GM23338 (cell line): Measurements from ENCODE around the gene TMEM92. TPM values are rescaled to one million over a fixed set of nuclear protein-coding genes. Genes with fewer than 3 reads are reported as not detected.

ENCODE experiments used
- ATAC-seq: fragments of 200-7000 bp; cut with Tn5 transposase; 3 replicates; pipeline ENCODE4 v1.9.1; 2020
- DNase-seq: peaks from one replicate; pipeline ENCODE4 v3.0.0-alpha.2; 2015; ENCODE audit warnings: low spot score
- H2AFZ ChIP-seq: fragments of 200-600 bp; sonication (generic); 2 replicates; pipeline ENCODE4 v1.8.0; 2016; ENCODE audit warnings: antibody characterized with exemption, mild to moderate bottlenecking, moderate library complexity
- H3F3A ChIP-seq: fragments of 200-600 bp; sonication (generic); replicated peaks from 2 replicates; pipeline ENCODE4 v1.8.0; 2017; ENCODE audit warnings: antibody characterized with exemption, mixed run types, low read depth
- H3K27ac ChIP-seq: fragments of 200-600 bp; sonication (generic); 2 replicates; pipeline ENCODE4 v1.6.1; 2016; ENCODE audit warnings: low read depth
- H3K27me3 ChIP-seq: fragments of 200-600 bp; sonication (generic); 2 replicates; pipeline ENCODE4 v1.8.0; 2016; ENCODE audit warnings: mild to moderate bottlenecking, mixed run types, moderate library complexity; ENCODE audit not compliant: insufficient read depth
- H3K36me3 ChIP-seq: fragments of 200-600 bp; sonication (generic); 2 replicates; pipeline ENCODE4 v1.8.0; 2016; ENCODE audit warnings: mild to moderate bottlenecking; ENCODE audit not compliant: insufficient read depth
- H3K4me1 ChIP-seq: fragments of 200-600 bp; sonication (generic); 2 replicates; pipeline ENCODE4 v1.8.0; 2016; ENCODE audit warnings: mild to moderate bottlenecking, moderate library complexity; ENCODE audit not compliant: insufficient read depth
- H3K4me2 ChIP-seq: fragments of 200-600 bp; sonication (generic); 2 replicates; pipeline ENCODE4 v1.7.1; 2017; ENCODE audit warnings: mixed run types
- H3K4me3 ChIP-seq: fragments of 200-600 bp; sonication (generic); 2 replicates; pipeline ENCODE4 v1.6.1; 2016; ENCODE audit warnings: mixed run types
- H3K79me2 ChIP-seq: fragments of 200-600 bp; sonication (generic); replicated peaks from 2 replicates; pipeline ENCODE4 v1.8.0; 2017; ENCODE audit warnings: mild to moderate bottlenecking; ENCODE audit not compliant: insufficient read depth
- H3K9me2 ChIP-seq: fragments of 200-600 bp; sonication (generic); 2 replicates; pipeline ENCODE4 v1.8.0; 2017; ENCODE audit not compliant: insufficient read depth
- H4K20me1 ChIP-seq: fragments of 200-600 bp; sonication (generic); replicated peaks from 2 replicates; pipeline ENCODE4 v1.8.0; 2017; ENCODE audit warnings: mild to moderate bottlenecking; ENCODE audit not compliant: insufficient read depth
- H3K27ac Mint-ChIP-seq: 2 replicates; pipeline ENCODE4 v1.8.0; 2020; ENCODE audit warnings: inconsistent platforms, mild to moderate bottlenecking, moderate library complexity, mixed read lengths
- H3K27me3 Mint-ChIP-seq: 3 replicates; pipeline ENCODE4 v1.8.0; 2022; ENCODE audit warnings: low read depth, mild to moderate bottlenecking, moderate library complexity, mixed read lengths, inconsistent platforms; ENCODE audit not compliant: insufficient read depth, poor library complexity
- H3K36me3 Mint-ChIP-seq: 3 replicates; pipeline ENCODE4 v1.8.0; 2021; ENCODE audit warnings: low read depth, mild to moderate bottlenecking, inconsistent platforms, moderate library complexity, mixed read lengths
- H3K4me1 Mint-ChIP-seq: 3 replicates; pipeline ENCODE4 v1.8.0; 2020; ENCODE audit warnings: mild to moderate bottlenecking, inconsistent platforms, mixed read lengths
- H3K4me3 Mint-ChIP-seq: 3 replicates; pipeline ENCODE4 v1.8.0; 2021; ENCODE audit warnings: moderate library complexity, mild to moderate bottlenecking, inconsistent platforms, mixed read lengths
- H3K9me3 Mint-ChIP-seq: 3 replicates; pipeline ENCODE4 v1.8.0; 2020; ENCODE audit warnings: moderate library complexity, mild to moderate bottlenecking, inconsistent platforms, mixed read lengths
- CREB1 ChIP-seq: fragments of 250-450 bp; sonication (Bioruptor Pico); IDR thresholded peaks from 2 replicates; pipeline ENCODE4 v1.5.0; 2020; ENCODE audit warnings: low read depth, mild to moderate bottlenecking, moderate library complexity
- CTCF ChIP-seq, 2 experiments: fragments of 200-600 bp in 1 of 2; sonication (generic) in 1 of 2; conservative IDR thresholded peaks; 2 replicates each; pipeline versions ENCODE4 v1.5.1 to v1.6.1; 2016 to 2017; ENCODE audit warnings: antibody characterized with exemption in 2 of 2, low read depth in 2 of 2, mild to moderate bottlenecking in 2 of 2, moderate library complexity in 1 of 2
- EZH2 ChIP-seq: fragments of 200-600 bp; sonication (generic); IDR thresholded peaks from one replicate; pipeline ENCODE4 v1.8.0; 2017; ENCODE audit warnings: antibody characterized with exemption, mild to moderate bottlenecking, low read depth; ENCODE audit not compliant: unreplicated experiment
- EZH2phosphoT487 ChIP-seq: fragments of 200-600 bp; sonication (generic); IDR thresholded peaks from one replicate; pipeline ENCODE4 v1.8.1; 2018; ENCODE audit warnings: antibody characterized with exemption; ENCODE audit not compliant: unreplicated experiment
- JUNB ChIP-seq: IDR thresholded peaks from one replicate; pipeline ENCODE4 v1.6.1; 2016; ENCODE audit warnings: antibody characterized with exemption; ENCODE audit not compliant: unreplicated experiment
- NANOG ChIP-seq: IDR thresholded peaks from 2 replicates; pipeline ENCODE4 v1.6.1; 2016; ENCODE audit warnings: antibody characterized with exemption, borderline replicate concordance
- POLR2AphosphoS5 ChIP-seq: IDR thresholded peaks from 2 replicates; pipeline ENCODE4 v1.6.1; 2016; ENCODE audit warnings: antibody characterized with exemption, low read depth
- STAT1 ChIP-seq: IDR thresholded peaks from one replicate; pipeline ENCODE4 v1.6.1; 2016; ENCODE audit warnings: antibody characterized with exemption; ENCODE audit not compliant: unreplicated experiment
- ZNF114 ChIP-seq: fragments of 250-450 bp; sonication (Bioruptor Pico); IDR thresholded peaks from 2 replicates; pipeline ENCODE4 v1.5.0; 2020; ENCODE audit warnings: mild to moderate bottlenecking, moderate library complexity
- ZNF331 ChIP-seq: fragments of 250-450 bp; sonication (Bioruptor Pico); IDR thresholded peaks from 2 replicates; pipeline ENCODE4 v1.5.0; 2020; ENCODE audit warnings: low read depth, mild to moderate bottlenecking, moderate library complexity
- ZNF462 ChIP-seq: fragments of 250-450 bp; sonication (Bioruptor Pico); IDR thresholded peaks from 2 replicates; pipeline ENCODE4 v1.5.0; 2020; ENCODE audit warnings: mild to moderate bottlenecking, moderate library complexity
- polyA plus RNA-seq: library from polyadenylated mRNA; unstranded; fragments of >200 nt; fragmentation: Nextera tagmentation; extraction: Ambion mirVana; gene quantifications from 2 replicates; pipeline ENCODE4 v1.2.1, GENCODE V29; 2016
- total RNA-seq: library from RNA; depleted of rRNA; stranded (reverse); fragments of >200 nt; shearing (Covaris generic); gene quantifications from 2 replicates; pipeline ENCODE4 v1.2.3, GENCODE V29; 2014
- TF ChIP-seq, protein P1 (sequence below): IDR thresholded peaks from 2 replicates; pipeline ENCODE4 v1.6.1; 2016; ENCODE audit warnings: antibody characterized with exemption
- TF ChIP-seq, protein P2 (sequence below): IDR thresholded peaks from one replicate; pipeline ENCODE4 v1.6.1; 2018; ENCODE audit warnings: antibody characterized with exemption; ENCODE audit not compliant: unreplicated experiment

The TMEM92 gene
- total and polyA plus RNA-seq, 2 experiments from 2014 or later = 9.7 to 18.4 TPM

GRCh38 chr17:50262001-50262794 lies 12.1 kb upstream of the TMEM92 start:
- ATAC-seq (no peak), DNase-seq (no peak)
- H3K4me3 ChIP-seq = no peak overlapping the region
- no peaks in the 10 kb centered on the region for H3K27me3 ChIP-seq
- no peaks in the 10 kb centered on the region for H3K36me3 ChIP-seq
- H3K27ac Mint-ChIP-seq = no peak overlapping the region
- H3K4me2 ChIP-seq = no peak overlapping the region
- H3K4me1 ChIP-seq = peaks cover 17% of the 10 kb centered on the region; the same call in 1 of the 2 replicates
- H3F3A ChIP-seq = no peaks in the 10 kb centered on the region
- peaks cover 21% of the 10 kb centered on the region for H3K27me3 Mint-ChIP-seq
- H3K79me2 ChIP-seq = no peaks in the 10 kb centered on the region
- no peaks in the 10 kb centered on the region for H3K9me2 ChIP-seq
- peaks cover 29% of the 10 kb centered on the region for H3K4me1 Mint-ChIP-seq
- H3K27ac ChIP-seq = no peak overlapping the region
- no peak overlapping the region for H3K4me3 Mint-ChIP-seq
- no peak overlapping the region for H2AFZ ChIP-seq
- no peak for TF ChIP-seq STAT1
- no peak for TF ChIP-seq ZNF331 (CRISPR knock-in tag)
- no peak for TF ChIP-seq CREB1 (CRISPR knock-in tag)
- no peak for TF ChIP-seq POLR2AphosphoS5
- TF ChIP-seq EZH2phosphoT487 = no peak
- TF ChIP-seq, protein P1, sequence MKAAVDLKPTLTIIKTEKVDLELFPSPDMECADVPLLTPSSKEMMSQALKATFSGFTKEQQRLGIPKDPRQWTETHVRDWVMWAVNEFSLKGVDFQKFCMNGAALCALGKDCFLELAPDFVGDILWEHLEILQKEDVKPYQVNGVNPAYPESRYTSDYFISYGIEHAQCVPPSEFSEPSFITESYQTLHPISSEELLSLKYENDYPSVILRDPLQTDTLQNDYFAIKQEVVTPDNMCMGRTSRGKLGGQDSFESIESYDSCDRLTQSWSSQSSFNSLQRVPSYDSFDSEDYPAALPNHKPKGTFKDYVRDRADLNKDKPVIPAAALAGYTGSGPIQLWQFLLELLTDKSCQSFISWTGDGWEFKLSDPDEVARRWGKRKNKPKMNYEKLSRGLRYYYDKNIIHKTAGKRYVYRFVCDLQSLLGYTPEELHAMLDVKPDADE = no peak
- TF ChIP-seq, protein P2, sequence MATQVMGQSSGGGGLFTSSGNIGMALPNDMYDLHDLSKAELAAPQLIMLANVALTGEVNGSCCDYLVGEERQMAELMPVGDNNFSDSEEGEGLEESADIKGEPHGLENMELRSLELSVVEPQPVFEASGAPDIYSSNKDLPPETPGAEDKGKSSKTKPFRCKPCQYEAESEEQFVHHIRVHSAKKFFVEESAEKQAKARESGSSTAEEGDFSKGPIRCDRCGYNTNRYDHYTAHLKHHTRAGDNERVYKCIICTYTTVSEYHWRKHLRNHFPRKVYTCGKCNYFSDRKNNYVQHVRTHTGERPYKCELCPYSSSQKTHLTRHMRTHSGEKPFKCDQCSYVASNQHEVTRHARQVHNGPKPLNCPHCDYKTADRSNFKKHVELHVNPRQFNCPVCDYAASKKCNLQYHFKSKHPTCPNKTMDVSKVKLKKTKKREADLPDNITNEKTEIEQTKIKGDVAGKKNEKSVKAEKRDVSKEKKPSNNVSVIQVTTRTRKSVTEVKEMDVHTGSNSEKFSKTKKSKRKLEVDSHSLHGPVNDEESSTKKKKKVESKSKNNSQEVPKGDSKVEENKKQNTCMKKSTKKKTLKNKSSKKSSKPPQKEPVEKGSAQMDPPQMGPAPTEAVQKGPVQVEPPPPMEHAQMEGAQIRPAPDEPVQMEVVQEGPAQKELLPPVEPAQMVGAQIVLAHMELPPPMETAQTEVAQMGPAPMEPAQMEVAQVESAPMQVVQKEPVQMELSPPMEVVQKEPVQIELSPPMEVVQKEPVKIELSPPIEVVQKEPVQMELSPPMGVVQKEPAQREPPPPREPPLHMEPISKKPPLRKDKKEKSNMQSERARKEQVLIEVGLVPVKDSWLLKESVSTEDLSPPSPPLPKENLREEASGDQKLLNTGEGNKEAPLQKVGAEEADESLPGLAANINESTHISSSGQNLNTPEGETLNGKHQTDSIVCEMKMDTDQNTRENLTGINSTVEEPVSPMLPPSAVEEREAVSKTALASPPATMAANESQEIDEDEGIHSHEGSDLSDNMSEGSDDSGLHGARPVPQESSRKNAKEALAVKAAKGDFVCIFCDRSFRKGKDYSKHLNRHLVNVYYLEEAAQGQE = no peak
- no peak for TF ChIP-seq EZH2
- no peak for TF ChIP-seq JUNB
- TF ChIP-seq ZNF114 (CRISPR knock-in tag) = no peak
- no peak for TF ChIP-seq CTCF (conservative IDR thresholded peaks at IDR 0.05; ENCODE audit: low read depth in 2 of 2)
- TF ChIP-seq ZNF462 (CRISPR knock-in tag) = no peak
- no peak for TF ChIP-seq NANOG
- no peaks in the 10 kb centered on the region for H4K20me1 ChIP-seq
- no peaks in the 10 kb centered on the region for H3K36me3 Mint-ChIP-seq
- H3K9me3 Mint-ChIP-seq = no peaks in the 10 kb centered on the region; the same call in 2 of the 3 replicates
